Muscle of leg (tissue), 11 donors: ENCODE measurements around the gene KRTAP5-6. TPM values are rescaled to one million over a fixed set of nuclear protein-coding genes. Genes with fewer than 3 reads are reported as not detected.

Experiments
- DNase-seq: peaks from one replicate; pipeline ENCODE4 v3.0.0; 2013
- H3K27ac ChIP-seq: one replicate; pipeline ENCODE4 v1.5.1; 2013; ENCODE audit warnings: mild to moderate bottlenecking, low read length, control low read depth
- H3K27me3 ChIP-seq: one replicate; pipeline ENCODE4 v1.6.1; 2013; ENCODE audit warnings: low read length; ENCODE audit not compliant: control insufficient read depth, insufficient read depth
- H3K36me3 ChIP-seq: one replicate; pipeline ENCODE4 v1.6.1; 2013; ENCODE audit warnings: low read length; ENCODE audit not compliant: control insufficient read depth, insufficient read depth
- H3K4me1 ChIP-seq: one replicate; pipeline ENCODE4 v1.6.1; 2013; ENCODE audit warnings: low read length; ENCODE audit not compliant: control insufficient read depth, insufficient read depth
- H3K4me3 ChIP-seq: one replicate; pipeline ENCODE4 v1.5.1; 2013; ENCODE audit warnings: low read length, control low read depth
- H3K9me3 ChIP-seq: replicated peaks from 2 replicates; pipeline ENCODE4 v1.6.1; 2013; ENCODE audit warnings: low read depth, low read length; ENCODE audit not compliant: control insufficient read depth
- WGBS: methylation state at CpG from one replicate; pipeline ENCODE4 v1.1.5; 2013; ENCODE audit warnings: missing lambda C conversion rate; ENCODE audit not compliant: insufficient coverage; 5-methylcytosine and 5-hydroxymethylcytosine counted together
- polyA plus RNA-seq, 8 donors: library from polyadenylated mRNA; unstranded; fragments of 120-200 nt; gene quantifications; one replicate each; pipeline versions ENCODE4 v1.2.1 to v1.2.3, GENCODE V29; 2013; ENCODE audit warnings: inconsistent platforms in 1 of 8, low replicate concordance in 1 of 8; ENCODE audit not compliant: insufficient read length in 8 of 8, insufficient read depth in 1 of 8
- total RNA-seq: library from RNA; stranded (reverse); fragments of 120-200 nt; gene quantifications from one replicate; pipeline ENCODE4 v1.2.4, GENCODE V29; 2013

KRTAP5-6 gene
- total and polyA plus RNA-seq, 9 donors: 0.28 to 1.1 (median 0.61) TPM; not detected in 6

DNA sequence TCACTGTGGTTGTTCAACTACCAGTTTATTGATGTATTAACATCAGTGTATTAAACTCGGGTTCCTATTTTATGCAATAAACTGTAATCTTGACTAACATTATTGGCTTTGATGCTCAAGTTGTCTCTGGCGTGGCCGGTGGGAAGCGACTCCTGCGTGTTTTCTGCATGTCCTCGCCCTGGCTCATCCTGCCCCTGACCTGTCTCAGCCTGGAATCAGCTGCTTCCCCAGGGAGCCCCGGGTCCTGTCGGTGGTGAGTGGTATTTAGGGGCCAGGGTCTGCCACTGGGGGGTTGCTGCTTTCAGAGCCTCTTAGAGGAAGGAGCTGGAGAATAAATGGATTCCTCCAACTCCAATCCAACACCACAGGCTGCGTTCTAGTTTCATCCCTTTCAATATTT, 30.9 kb downstream of the KRTAP5-6 start:
- H3K9me3 ChIP-seq: no peaks in the 10 kb centered on the region
- no peak overlapping the region for H3K27ac ChIP-seq
- no peaks in the 10 kb centered on the region for H3K36me3 ChIP-seq
- DNase-seq: no peak
- H3K27me3 ChIP-seq: peaks cover 43% of the 10 kb centered on the region
- H3K4me3 ChIP-seq: no peak overlapping the region
- H3K4me1 ChIP-seq: peaks cover 6% of the 10 kb centered on the region
- 92% methylated on average over 1 of the region's 9 CpGs for WGBS

DNA sequence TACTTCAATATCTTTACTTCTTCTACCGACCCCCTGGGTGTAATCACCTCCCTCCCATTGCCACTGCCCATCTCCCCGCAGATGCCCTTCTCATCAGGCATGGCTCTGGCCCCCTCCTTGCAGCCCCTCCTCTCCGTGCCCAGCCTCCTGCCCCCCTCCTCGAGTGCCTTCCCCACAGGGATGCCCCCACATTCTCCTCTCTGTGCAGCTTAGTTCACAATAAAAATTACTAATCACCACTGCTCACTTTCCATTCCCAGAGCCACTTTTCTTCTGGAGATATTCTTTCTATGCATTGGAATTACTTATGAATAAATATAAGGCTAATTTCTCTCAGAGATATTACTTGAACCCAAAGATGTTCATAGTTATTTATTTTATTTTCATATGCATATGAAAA, 31.3 kb downstream of the KRTAP5-6 start:
- Histone ChIP-seq H3K4me1 (peaks cover 6% of the 10 kb centered on the region), H3K4me3 (no peak overlapping the region), H3K27me3 (peaks cover 44% of the 10 kb centered on the region), H3K9me3 (no peaks in the 10 kb centered on the region), H3K27ac (no peak overlapping the region), H3K36me3 (no peaks in the 10 kb centered on the region)
- 72% methylated on average over 4 of the region's 4 CpGs for WGBS
- no peak for DNase-seq

GRCh38 chr11:1728931-1729691, 32.1 kb downstream of the KRTAP5-6 start:
- Histone ChIP-seq H3K36me3 (no peaks in the 10 kb centered on the region), H3K4me1 (peaks cover 6% of the 10 kb centered on the region), H3K4me3 (no peak overlapping the region), H3K9me3 (no peaks in the 10 kb centered on the region), H3K27ac (no peak overlapping the region), H3K27me3 (peaks cover 49% of the 10 kb centered on the region)
- no peak for DNase-seq
- 80% methylated on average over 14 of the region's 25 CpGs for WGBS

- no peak for DNase-seq
- Histone ChIP-seq H3K4me3 (no peak overlapping the region), H3K36me3 (no peaks in the 10 kb centered on the region), H3K9me3 (no peaks in the 10 kb centered on the region), H3K27me3 (peaks cover 55% of the 10 kb centered on the region), H3K4me1 (peaks cover 6% of the 10 kb centered on the region), H3K27ac (no peak overlapping the region)
- 48% methylated on average over 8 of the region's 9 CpGs for WGBS
Observed at GRCh38 chr11:1729692-1730011, 32.7 kb downstream of the KRTAP5-6 start.

GRCh38 chr11:1730059-1730629, 33.1 kb downstream of the KRTAP5-6 start:
- H3K4me1 ChIP-seq: peaks cover 6% of the 10 kb centered on the region
- H3K9me3 ChIP-seq: no peaks in the 10 kb centered on the region
- H3K36me3 ChIP-seq: no peaks in the 10 kb centered on the region
- no peak for DNase-seq
- H3K27ac ChIP-seq: no peak overlapping the region
- peaks cover 58% of the 10 kb centered on the region for H3K27me3 ChIP-seq
- no peak overlapping the region for H3K4me3 ChIP-seq
- 65% methylated on average over 2 of the region's 11 CpGs for WGBS

DNA sequence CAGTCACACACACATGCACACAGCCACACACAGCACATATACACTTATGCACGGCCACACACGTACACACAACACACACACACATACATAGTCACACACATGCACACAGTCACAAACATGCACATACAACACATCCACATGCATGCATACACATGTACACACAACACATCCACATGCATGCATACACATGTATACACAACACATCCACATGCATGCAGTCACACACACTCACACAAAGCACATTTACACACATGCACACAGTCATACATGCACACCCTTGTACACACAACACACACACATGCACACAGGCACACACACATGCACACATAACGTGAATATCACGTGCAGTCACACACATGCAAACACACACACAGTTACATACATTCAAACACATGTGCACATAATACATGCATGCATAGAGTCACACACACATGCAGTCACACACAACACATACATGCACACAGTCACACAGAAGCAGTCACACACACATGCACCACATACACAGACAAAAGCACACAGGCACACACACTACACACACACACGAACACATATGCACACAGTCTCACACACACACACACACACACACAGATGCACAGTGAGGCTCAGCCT, 34.6 kb downstream of the KRTAP5-6 start:
- H3K27ac ChIP-seq: no peak overlapping the region
- peaks cover 2% of the 10 kb centered on the region for H3K9me3 ChIP-seq
- 88% methylated on average over 4 of the region's 5 CpGs for WGBS
- peaks cover 6% of the 10 kb centered on the region for H3K4me1 ChIP-seq
- H3K27me3 ChIP-seq: peaks cover 60% of the 10 kb centered on the region
- H3K4me3 ChIP-seq: no peak overlapping the region
- DNase-seq: no peak
- H3K36me3 ChIP-seq: no peaks in the 10 kb centered on the region

- Histone ChIP-seq H3K36me3 (no peaks in the 10 kb centered on the region), H3K4me1 (peaks cover 6% of the 10 kb centered on the region), H3K4me3 (no peak overlapping the region), H3K27ac (no peak overlapping the region), H3K27me3 (peaks cover 57% of the 10 kb centered on the region), H3K9me3 (peaks cover 11% of the 10 kb centered on the region)
- WGBS: 35% methylated on average over 13 of the region's 13 CpGs
- DNase-seq: no peak
Observed at GRCh38 chr11:1732418-1733008, 35.5 kb downstream of the KRTAP5-6 start.

DNA sequence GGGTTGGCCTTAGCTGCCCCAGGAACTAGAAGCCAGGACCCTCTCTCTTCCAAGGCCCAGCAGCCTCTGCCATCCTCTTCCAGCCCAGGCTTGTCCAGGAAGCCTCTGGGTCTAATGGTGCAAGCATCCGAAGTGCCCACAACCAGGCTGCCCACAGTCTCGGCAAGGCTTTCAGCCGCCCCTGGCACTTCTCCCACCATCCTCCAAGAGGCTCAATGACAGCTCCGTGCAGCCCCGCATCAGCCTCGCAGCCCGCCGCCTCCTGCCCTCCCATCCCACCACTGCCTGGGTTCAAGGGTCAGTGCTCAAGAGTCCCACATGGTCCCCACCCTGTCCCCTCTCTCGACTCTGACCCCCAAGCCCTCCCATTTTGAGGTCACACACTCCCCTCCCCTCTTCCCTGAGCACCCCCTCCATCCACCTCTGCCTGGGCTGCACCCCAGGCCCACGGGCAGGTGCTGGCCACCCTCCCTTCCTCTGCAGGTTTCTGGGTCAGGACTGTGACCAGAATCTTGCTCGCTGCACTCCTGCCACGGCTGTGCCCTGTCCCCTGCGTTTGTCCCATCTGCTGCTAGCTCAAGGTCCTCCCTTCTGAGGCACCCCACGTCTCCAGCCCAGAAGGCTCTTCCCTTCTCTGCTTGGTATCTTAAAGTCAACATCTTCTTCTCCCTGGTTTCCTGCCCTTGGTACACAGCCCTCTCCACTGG, 36.2 kb downstream of the KRTAP5-6 start:
- no peak overlapping the region for H3K4me3 ChIP-seq
- peaks cover 11% of the 10 kb centered on the region for H3K9me3 ChIP-seq
- H3K36me3 ChIP-seq: no peaks in the 10 kb centered on the region
- H3K27ac ChIP-seq: no peak overlapping the region
- peaks cover 52% of the 10 kb centered on the region for H3K27me3 ChIP-seq
- DNase-seq: no peak
- H3K4me1 ChIP-seq: peaks cover 6% of the 10 kb centered on the region
- WGBS: 66% methylated on average over 14 of the region's 14 CpGs

- H3K27me3 ChIP-seq: peaks cover 48% of the 10 kb centered on the region
- WGBS: 71% methylated on average over 23 of the region's 28 CpGs
Observed at GRCh38 chr11:1733716-1734640, 37.0 kb downstream of the KRTAP5-6 start.

More at GRCh38 chr11:1733716-1734640, 37.0 kb downstream of the KRTAP5-6 start:
- Histone ChIP-seq H3K4me3 (no peak overlapping the region), H3K27ac (no peak overlapping the region), H3K9me3 (peaks cover 11% of the 10 kb centered on the region), H3K4me1 (peaks cover 6% of the 10 kb centered on the region), H3K36me3 (no peaks in the 10 kb centered on the region)
- DNase-seq: no peak
